GM21515 (cell line): ENCODE results near the gene FAF2.

Experiments
- ATAC-seq: cut with Tn5 transposase; IDR thresholded peaks from one replicate; pipeline ENCODE4 v1.9.1; 2021; ENCODE audit not compliant: unreplicated experiment

Gene FAF2

DNA sequence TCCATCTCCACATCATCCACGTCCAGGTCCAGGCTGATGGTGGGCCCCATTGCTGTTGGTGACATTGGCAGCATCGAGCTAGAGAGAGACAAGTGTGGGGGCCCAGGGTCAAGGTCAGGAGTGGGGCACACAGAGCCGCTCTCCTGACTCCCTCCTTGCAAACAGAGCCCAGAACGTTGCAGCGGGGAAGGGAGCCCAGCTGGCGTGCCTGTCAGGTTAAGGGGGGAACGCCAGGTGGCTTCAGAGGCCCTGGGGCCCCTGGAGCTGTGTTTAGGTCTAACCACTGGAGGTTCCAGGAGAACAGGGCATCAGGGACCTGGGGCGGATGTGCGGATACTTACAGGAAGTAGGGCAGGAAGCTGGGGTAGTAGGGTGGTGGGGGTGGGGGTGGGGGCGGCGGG, 81.6 kb downstream of the FAF2 start:
- ATAC-seq: no peak

GRCh38 chr5:176530393-176530982, 82.3 kb downstream of the FAF2 start:
- ATAC-seq: no peak

DNA sequence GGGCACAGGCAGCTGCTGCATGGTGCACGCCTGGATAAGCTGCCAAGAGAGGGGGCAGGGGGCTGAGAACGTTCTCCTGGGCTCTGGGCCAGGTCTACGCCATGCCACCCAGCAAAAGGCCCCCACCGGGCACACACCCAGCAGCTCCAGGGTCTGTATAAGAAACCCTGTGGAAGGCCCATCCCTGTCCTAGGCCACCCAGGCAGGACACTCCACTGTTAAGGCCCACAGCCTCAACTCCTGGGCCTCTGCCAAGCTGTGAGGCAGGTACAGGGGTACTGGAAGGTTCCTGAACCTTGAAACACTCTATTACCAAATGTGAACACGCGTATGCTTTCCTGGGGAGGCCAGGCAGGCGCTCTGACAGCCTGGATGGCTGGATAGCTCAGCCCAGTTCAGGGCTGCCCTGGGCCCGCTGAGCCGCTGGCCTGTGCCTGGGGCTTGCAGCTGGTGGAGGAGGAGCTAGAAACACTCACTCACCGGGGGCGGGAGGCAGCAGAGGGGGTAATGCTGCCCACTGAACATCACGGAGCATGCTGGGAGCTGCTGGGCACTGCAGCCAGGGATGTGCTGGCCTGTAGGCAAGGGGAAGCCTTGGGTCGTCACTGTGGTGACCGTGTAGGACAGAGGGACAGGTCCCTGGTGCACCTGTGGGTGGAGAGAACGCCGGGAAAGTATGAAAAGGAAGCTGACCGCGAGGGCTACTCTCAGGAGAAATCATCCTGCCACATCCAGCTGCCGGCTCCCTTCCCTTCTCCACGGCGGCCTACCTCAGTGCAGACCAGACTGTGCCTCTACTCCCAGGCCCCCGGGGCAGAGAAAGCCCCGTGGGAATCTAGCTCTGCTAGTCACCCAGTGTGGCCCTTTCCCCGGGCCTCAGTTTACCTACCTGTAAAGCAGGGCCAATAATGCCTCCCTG, 83.1 kb downstream of the FAF2 start:
- ATAC-seq: no peak

DNA sequence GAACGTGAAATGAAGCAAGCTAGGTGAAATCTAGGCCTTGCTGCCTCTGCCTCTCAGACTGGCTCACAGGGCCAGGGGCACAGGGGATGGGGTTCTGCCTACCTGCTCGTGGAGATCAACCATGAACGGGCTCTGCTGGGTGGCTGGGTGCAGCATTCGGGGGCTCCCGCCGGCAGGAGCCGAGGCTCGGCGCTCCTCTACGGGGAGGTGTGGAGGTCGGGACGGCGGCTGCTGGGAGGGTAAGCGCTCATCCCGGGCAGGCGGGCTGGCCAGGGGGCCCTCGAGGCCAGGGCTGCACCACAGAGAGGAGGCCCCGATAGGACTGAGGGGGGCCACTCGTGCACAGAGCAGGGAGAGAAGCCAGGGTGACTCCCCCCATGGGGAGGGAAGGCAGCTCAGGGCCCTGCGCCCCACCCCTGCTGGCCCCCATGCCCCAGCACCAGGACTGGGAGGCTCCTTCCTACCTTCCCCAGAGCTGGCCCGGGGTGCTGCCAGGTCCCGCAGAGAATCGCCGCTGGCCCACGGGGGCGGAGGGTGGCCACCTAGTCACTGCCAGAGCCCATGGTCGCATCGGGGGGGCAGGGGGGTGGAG, 83.8 kb downstream of the FAF2 start:
- no peak for ATAC-seq

GRCh38 chr5:176532795-176533194, 84.6 kb downstream of the FAF2 start:
- no peak for ATAC-seq

DNA sequence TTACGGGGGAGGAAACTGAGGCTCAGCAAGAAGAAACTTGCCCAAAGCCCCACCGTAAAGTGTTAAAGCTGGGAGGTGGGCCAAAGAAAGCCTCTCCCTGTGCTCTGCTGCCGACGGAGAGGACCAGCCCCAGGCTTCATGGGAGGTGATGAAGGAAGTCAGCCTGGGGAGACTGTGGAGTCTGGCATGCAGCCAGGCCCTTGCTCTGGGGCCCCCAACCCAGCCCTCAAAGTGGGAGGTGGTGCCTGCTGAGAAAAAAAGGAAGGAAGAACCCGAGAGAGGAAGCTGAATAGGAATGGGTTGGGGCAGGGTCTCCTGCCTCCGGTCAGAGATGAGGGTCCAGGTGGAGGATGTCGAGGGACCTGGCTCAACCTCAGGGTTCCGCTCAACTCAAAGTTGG, 85.2 kb downstream of the FAF2 start:
- ATAC-seq: no peak

- ATAC-seq: no peak
Measured at GRCh38 chr5:176533894-176534611, 85.9 kb downstream of the FAF2 start.

GRCh38 chr5:176534640-176535039, 86.5 kb downstream of the FAF2 start:
- no peak for ATAC-seq

GRCh38 chr5:176535101-176535663, 87.0 kb downstream of the FAF2 start:
- no peak for ATAC-seq

GRCh38 chr5:176535664-176536131, 87.5 kb downstream of the FAF2 start:
- no peak for ATAC-seq

- ATAC-seq: peak; percentile 19
Measured at GRCh38 chr5:176536132-176536901, 88.1 kb downstream of the FAF2 start.

DNA sequence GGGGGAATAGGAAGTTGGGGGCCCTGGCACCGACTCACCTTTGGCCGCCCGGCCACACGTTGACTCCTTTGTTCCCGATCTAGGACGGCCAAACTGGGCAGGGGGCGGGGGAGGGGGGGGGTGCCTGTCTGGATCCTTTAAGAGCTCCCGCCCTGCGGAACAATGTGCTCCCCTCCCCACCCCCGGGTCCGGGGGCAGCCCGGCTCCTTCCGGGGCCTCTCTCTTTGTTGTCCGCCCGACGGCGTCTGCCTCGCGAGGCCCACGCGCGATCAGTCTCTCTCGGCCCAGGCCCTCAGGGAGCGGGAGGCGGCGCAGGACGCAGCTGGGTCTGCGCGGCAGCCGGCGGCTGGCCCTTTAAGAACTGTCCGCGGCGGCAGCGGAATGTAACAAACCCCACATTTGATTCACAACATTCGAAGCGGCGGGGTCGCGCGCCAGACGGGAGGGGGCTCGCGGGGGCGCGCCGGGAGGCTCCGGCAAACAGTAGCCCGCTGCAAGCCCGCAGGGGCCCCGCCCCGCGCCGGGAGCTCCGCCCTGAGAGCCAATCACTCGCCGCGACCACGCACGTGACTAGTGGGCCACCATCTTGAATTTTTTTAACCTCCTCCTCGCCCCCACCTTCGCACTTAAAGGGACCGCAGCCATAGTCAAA, 88.8 kb downstream of the FAF2 start, which contains the start of gene RNF44:
TSS of gene RNF44 (minus strand) at position 501 of the 652 bp plus-strand sequence. CDS start 4,930 bp downstream, outside the sequence.
- ATAC-seq: peak; percentile 54

GRCh38 chr5:176537554-176538229, 89.5 kb downstream of the FAF2 start:
- ATAC-seq: peak; percentile 65

DNA sequence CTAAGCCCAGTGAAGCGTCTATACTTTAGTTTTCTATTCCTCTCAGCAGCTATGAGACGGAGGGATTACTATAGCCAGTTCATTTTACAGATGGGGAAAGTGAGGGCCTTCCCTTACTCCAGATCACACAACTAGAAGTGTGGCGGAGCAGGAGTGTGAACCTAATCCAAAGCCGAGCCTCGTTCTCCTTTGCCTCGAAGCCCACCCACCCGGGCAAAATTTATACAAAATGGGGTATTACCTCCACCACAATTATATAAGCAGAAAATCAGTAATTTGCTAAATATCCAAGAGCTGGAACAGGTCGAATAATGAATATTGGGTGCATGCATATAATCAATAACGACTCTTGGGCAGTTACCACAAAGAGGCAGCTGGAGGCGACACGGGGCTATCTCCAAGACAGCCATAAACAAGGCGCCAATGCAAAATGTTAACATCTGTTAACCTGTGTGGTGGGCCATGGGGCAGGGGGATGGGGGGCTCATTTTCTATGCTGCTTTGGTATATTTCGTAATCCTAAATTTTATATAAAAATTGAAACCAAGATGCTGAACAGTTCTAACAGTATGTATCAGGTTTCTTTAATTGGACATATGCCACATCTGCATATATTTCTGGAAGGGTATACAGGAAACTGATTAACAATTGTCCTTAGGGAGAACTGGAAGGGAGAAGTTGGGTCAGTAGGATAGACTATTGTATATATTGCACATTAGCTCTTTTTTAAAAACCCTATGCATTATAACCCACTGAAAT, 90.2 kb downstream of the FAF2 start:
- ATAC-seq: no peak

DNA sequence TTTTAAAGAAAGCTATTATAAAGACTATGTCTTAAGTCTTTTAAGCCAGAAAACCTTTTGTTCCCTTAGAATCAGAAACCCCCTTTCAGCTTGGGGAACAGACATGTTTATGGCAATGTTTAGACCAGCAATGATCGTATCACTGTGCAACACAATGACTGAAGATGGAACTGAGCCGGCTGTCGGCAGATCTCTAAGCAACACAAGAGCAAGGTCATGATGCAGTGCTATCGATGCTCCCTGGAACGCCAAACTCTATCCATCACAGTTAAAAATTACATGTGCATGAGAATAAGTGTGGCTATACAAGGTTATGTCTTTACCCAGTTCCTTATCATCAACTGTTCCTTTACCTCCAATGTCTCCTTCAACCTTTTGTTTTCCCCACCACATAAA, 90.8 kb downstream of the FAF2 start:
- ATAC-seq: no peak

DNA sequence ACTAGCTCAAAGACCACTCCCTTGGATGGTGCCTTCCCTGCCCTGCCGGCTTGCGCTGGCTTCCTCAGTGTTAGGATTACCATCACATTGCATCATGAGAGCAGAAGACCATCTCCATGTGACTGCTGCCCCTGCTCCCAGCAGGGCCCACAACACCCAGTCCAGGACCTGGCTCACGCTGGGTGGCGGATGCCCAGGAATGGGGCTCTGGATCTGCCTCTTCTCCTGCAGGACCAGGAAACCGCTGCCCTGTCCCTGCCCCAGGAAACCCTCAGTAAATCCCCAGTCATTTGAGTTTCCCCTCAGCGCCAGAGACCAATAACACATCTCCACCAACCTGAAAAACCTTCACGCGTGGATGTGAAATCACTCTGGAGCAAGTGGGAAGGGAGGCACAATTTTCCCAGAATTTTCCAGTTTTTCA, 92.3 kb downstream of the FAF2 start:
- ATAC-seq: no peak

DNA sequence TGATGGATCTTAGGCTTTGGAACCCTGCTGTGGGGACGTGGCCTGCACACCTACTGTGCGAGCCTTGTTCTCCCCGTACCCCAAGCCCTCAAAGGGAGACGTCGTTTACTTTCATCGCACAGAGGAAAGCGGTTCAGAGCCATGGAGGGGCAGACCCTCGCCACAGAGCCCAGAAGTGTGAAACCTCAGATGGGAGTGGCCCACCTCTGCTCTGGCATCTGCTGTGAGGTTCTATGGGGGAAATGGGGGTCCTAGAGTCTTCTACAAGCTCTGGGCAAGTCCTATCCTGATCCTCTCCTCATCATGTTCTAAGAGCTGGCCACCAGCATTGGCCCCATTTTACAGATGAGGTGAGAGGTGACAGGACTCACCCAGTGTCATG, 92.8 kb downstream of the FAF2 start:
- no peak for ATAC-seq
